Left lung (tissue), 10 donors: ENCODE measurements around the gene KRTAP10-4. TPM values are rescaled to one million over a fixed set of nuclear protein-coding genes. Genes with fewer than 3 reads are reported as not detected.

Source experiments
- ATAC-seq: fragments of 200-7000 bp; cut with Tn5 transposase; one replicate; pipeline ENCODE4 v1.9.1; 2020; ENCODE audit warnings: moderate library complexity
- DNase-seq, 4 donors: peaks; one replicate each; pipeline ENCODE4 v3.0.0-alpha.2; 2013 to 2020
- H3K27ac ChIP-seq, 2 donors: fragments of 200-600 bp; sonication (generic) in 1 of 2; one replicate each; pipeline versions ENCODE4 v1.5.0 to v1.8.0; 2020 to 2021
- H3K27me3 ChIP-seq, 2 donors: fragments of 200-600 bp; sonication (generic) in 1 of 2; one replicate each; pipeline versions ENCODE4 v1.5.0 to v1.8.0; 2020 to 2021
- H3K36me3 ChIP-seq, 2 donors: fragments of 200-600 bp; sonication (generic) in 1 of 2; one replicate each; pipeline versions ENCODE4 v1.5.0 to v1.8.0; 2020 to 2021
- H3K4me1 ChIP-seq, 2 donors: fragments of 200-600 bp; one replicate each; pipeline ENCODE4 v1.8.0; 2021
- H3K4me3 ChIP-seq, 2 donors: fragments of 200-600 bp; sonication (generic) in 1 of 2; one replicate each; pipeline versions ENCODE4 v1.5.0 to v1.8.0; 2020 to 2021; ENCODE audit warnings: mild to moderate bottlenecking in 1 of 2
- H3K9me3 ChIP-seq, 2 donors: fragments of 200-600 bp; sonication (generic) in 1 of 2; one replicate each; pipeline versions ENCODE4 v1.5.0 to v1.8.0; 2020 to 2021
- CTCF ChIP-seq, 2 donors: fragments of 200-600 bp; sonication (generic) in 1 of 2; IDR thresholded peaks; one replicate each; pipeline versions ENCODE4 v1.5.0 to v1.8.0; 2021; ENCODE audit warnings: antibody characterized with exemption in 2 of 2
- intact Hi-C, 2 donors: fragments of 100-400 bp; cut with DNase I; formaldehyde crosslinking; loops; one replicate each; pipeline versions ENCODE4 v1.11.2 to v1.14.2; 2022
- polyA plus RNA-seq, 6 donors: library from polyadenylated mRNA; unstranded; fragments of 120-200 nt; gene quantifications; one replicate each; pipeline ENCODE4 v1.2.1, GENCODE V29; 2013; ENCODE audit not compliant: insufficient read length in 6 of 6
- total RNA-seq, 2 donors: library from RNA; stranded (reverse); fragmentation: NEBNext Ultra II Directional; extraction: Animal tissue kit (Norgen Biotek cat#: 25700); gene quantifications; one replicate each; pipeline ENCODE4 v1.2.1, GENCODE V29; 2021
- donor health status: DM: no; HTN: yes; CAD: no.
- donor health status: DM: no; HTN: no; CAD: no.

Gene KRTAP10-4
- total and polyA plus RNA-seq, 8 donors = not detected

GRCh38 chr21:44527156-44527982 is 46.2 kb upstream of the KRTAP10-4 start:
- DNase-seq = peak in 1 of 4 donors; percentile 28
- Histone ChIP-seq H3K36me3 (no peaks in the 10 kb centered on the region), H3K27me3 (peaks cover 0 to 15% of the 10 kb centered on the region in 2 donors), H3K4me3 (no peak overlapping the region), H3K27ac (no peak overlapping the region), H3K4me1 (no peaks in the 10 kb centered on the region), H3K9me3 (no peaks in the 10 kb centered on the region)
- TF ChIP-seq CTCF (IDR thresholded peaks at IDR 0.05) = no peak
- no peak for ATAC-seq
- intact Hi-C loops = no loop called here

- peaks cover 0 to 20% of the 10 kb centered on the region in 2 donors for H3K27me3 ChIP-seq
- no peak for TF ChIP-seq CTCF (IDR thresholded peaks at IDR 0.05)
- intact Hi-C loops = no loop called here
- no peaks in the 10 kb centered on the region for H3K9me3 ChIP-seq
- no peak overlapping the region for H3K27ac ChIP-seq
- DNase-seq = peak in 2 of 4 donors; percentile 23 to 55
- no peak for ATAC-seq
- H3K36me3 ChIP-seq = no peaks in the 10 kb centered on the region
- no peak overlapping the region for H3K4me3 ChIP-seq
- H3K4me1 ChIP-seq = no peaks in the 10 kb centered on the region
Measured at GRCh38 chr21:44527983-44528633, 45.4 kb upstream of the KRTAP10-4 start.

GRCh38 chr21:44528634-44528995 is 44.9 kb upstream of the KRTAP10-4 start:
- DNase-seq = peak in 1 of 4 donors; percentile 25
- Histone ChIP-seq H3K36me3 (no peaks in the 10 kb centered on the region), H3K9me3 (no peaks in the 10 kb centered on the region), H3K4me1 (no peaks in the 10 kb centered on the region), H3K27ac (no peak overlapping the region), H3K27me3 (peaks cover 0 to 20% of the 10 kb centered on the region in 2 donors), H3K4me3 (no peak overlapping the region)
- no peak for TF ChIP-seq CTCF (IDR thresholded peaks at IDR 0.05)
- intact Hi-C loops = no loop called here
- ATAC-seq = no peak

GRCh38 chr21:44529011-44529421 is 44.5 kb upstream of the KRTAP10-4 start:
- H3K36me3 ChIP-seq = no peaks in the 10 kb centered on the region
- ATAC-seq (no peak), DNase-seq (peak in 2 of 4 donors; percentile 11 to 53)
- H3K9me3 ChIP-seq = no peaks in the 10 kb centered on the region
- peaks cover 0 to 20% of the 10 kb centered on the region in 2 donors for H3K27me3 ChIP-seq
- no peak overlapping the region for H3K4me3 ChIP-seq
- H3K27ac ChIP-seq = no peak overlapping the region
- TF ChIP-seq CTCF (IDR thresholded peaks at IDR 0.05) = no peak
- no peaks in the 10 kb centered on the region for H3K4me1 ChIP-seq
- intact Hi-C loops = no loop called here

GRCh38 chr21:44529503-44530125 is 43.9 kb upstream of the KRTAP10-4 start:
- TF ChIP-seq CTCF (IDR thresholded peaks at IDR 0.05) = no peak
- DNase-seq (peak in 2 of 4 donors; percentile 19 to 70), ATAC-seq (no peak)
- H3K36me3 ChIP-seq = no peaks in the 10 kb centered on the region
- H3K4me3 ChIP-seq = no peak overlapping the region
- intact Hi-C loops = no loop called here
- no peaks in the 10 kb centered on the region for H3K9me3 ChIP-seq
- H3K27me3 ChIP-seq = peaks cover 0 to 20% of the 10 kb centered on the region in 2 donors
- no peaks in the 10 kb centered on the region for H3K4me1 ChIP-seq
- no peak overlapping the region for H3K27ac ChIP-seq
